GM23248 (cell line): ENCODE data around the gene ABCE1. TPM values are rescaled to one million over a fixed set of nuclear protein-coding genes. Genes with fewer than 3 reads are reported as not detected.
A peak's percentile ranks its signal among the peaks of the same experiment; 100 is the strongest.

Experiments used
- DNase-seq: peaks from one replicate; pipeline ENCODE4 v3.0.0-alpha.2; 2015
- H2AFZ ChIP-seq: fragments of 200-600 bp; sonication (generic); 2 replicates; pipeline ENCODE4 v1.6.1; 2016; ENCODE audit warnings: antibody characterized with exemption
- H3F3A ChIP-seq: fragments of 200-600 bp; sonication (generic); 2 replicates; pipeline ENCODE4 v1.6.1; 2016; ENCODE audit warnings: mild to moderate bottlenecking, antibody characterized with exemption, mixed run types; ENCODE audit not compliant: insufficient read depth
- H3K27ac ChIP-seq: fragments of 200-600 bp; sonication (generic); 2 replicates; pipeline ENCODE4 v1.5.1; 2016; ENCODE audit warnings: mild to moderate bottlenecking
- H3K27me3 ChIP-seq: fragments of 200-600 bp; sonication (generic); replicated peaks from 2 replicates; pipeline ENCODE4 v1.6.1; 2016; ENCODE audit warnings: mild to moderate bottlenecking; ENCODE audit not compliant: insufficient read depth
- H3K36me3 ChIP-seq: fragments of 200-600 bp; sonication (generic); 2 replicates; pipeline ENCODE4 v1.6.1; 2016; ENCODE audit warnings: low read depth, mild to moderate bottlenecking
- H3K4me1 ChIP-seq: fragments of 200-600 bp; sonication (generic); 2 replicates; pipeline ENCODE4 v1.6.1; 2016; ENCODE audit warnings: mild to moderate bottlenecking; ENCODE audit not compliant: insufficient read depth
- H3K4me2 ChIP-seq: fragments of 200-600 bp; sonication (generic); one replicate; pipeline ENCODE4 v1.6.1; 2016; ENCODE audit warnings: mild to moderate bottlenecking; ENCODE audit not compliant: unreplicated experiment
- H3K4me3 ChIP-seq: fragments of 200-600 bp; sonication (generic); 2 replicates; pipeline ENCODE4 v1.5.1; 2016; ENCODE audit warnings: mild to moderate bottlenecking
- H3K79me2 ChIP-seq: fragments of 200-600 bp; sonication (generic); 2 replicates; pipeline ENCODE4 v1.6.1; 2016; ENCODE audit warnings: mild to moderate bottlenecking; ENCODE audit not compliant: insufficient read depth
- H3K9ac ChIP-seq: fragments of 200-600 bp; sonication (generic); 2 replicates; pipeline ENCODE4 v1.6.1; 2016; ENCODE audit warnings: mild to moderate bottlenecking
- H3K9me2 ChIP-seq: fragments of 200-600 bp; sonication (generic); 2 replicates; pipeline ENCODE4 v1.6.1; 2016; ENCODE audit warnings: mixed run types, mild to moderate bottlenecking, moderate library complexity; ENCODE audit not compliant: insufficient read depth
- H3K9me3 ChIP-seq: fragments of 200-600 bp; sonication (generic); one replicate; pipeline ENCODE4 v1.6.1; 2017; ENCODE audit warnings: low read depth
- H4K20me1 ChIP-seq: fragments of 200-600 bp; sonication (generic); 2 replicates; pipeline ENCODE4 v1.6.0; 2016; ENCODE audit not compliant: insufficient read depth
- EZH2 ChIP-seq: fragments of 200-600 bp; sonication (generic); IDR thresholded peaks from 2 replicates; pipeline ENCODE4 v1.6.1; 2018; ENCODE audit warnings: antibody characterized with exemption, mild to moderate bottlenecking; ENCODE audit not compliant: insufficient read depth, poor library complexity, severe bottlenecking
- EZH2phosphoT487 ChIP-seq: fragments of 200-600 bp; sonication (generic); IDR thresholded peaks from 2 replicates; pipeline ENCODE4 v1.6.1; 2018; ENCODE audit warnings: antibody characterized with exemption, moderate library complexity, mild to moderate bottlenecking, low read depth; ENCODE audit not compliant: insufficient read depth
- WGBS, 2 experiments: methylation state at CpG; one replicate each; pipeline ENCODE4 v1.1.6; 2015 to 2017; ENCODE audit warnings: low lambda C conversion rate in 2 of 2, low coverage in 1 of 2; ENCODE audit errors: missing lambda C conversion rate in 2 of 2; 5-methylcytosine and 5-hydroxymethylcytosine counted together
- in situ Hi-C: fragments of 300-500 bp; cut with MboI; formaldehyde crosslinking; loops from 2 replicates; pipeline ENCODE4 v1.15.0; 2020
- polyA plus RNA-seq: library from polyadenylated mRNA; unstranded; fragments of >200 nt; fragmentation: Nextera tagmentation; extraction: Ambion mirVana; gene quantifications from 2 replicates; pipeline ENCODE4 v1.2.1, GENCODE V29; 2016
- total RNA-seq: library from RNA; depleted of rRNA; stranded (reverse); fragments of >200 nt; shearing (Covaris generic); gene quantifications from 2 replicates; pipeline ENCODE4 v1.2.3, GENCODE V29; 2014

ABCE1 gene
- total and polyA plus RNA-seq, 2 experiments from 2014 or later: 65.5 to 130 TPM

GRCh38 chr4:145081756-145082155 is 16.4 kb upstream of the ABCE1 start:
- in situ Hi-C loops: no loop called here
- TF ChIP-seq EZH2 (no peak), EZH2phosphoT487 (no peak)
- H3K36me3 ChIP-seq: no peaks in the 10 kb centered on the region
- H3K27ac ChIP-seq: no peak overlapping the region
- peaks cover 46% of the 10 kb centered on the region for H3K79me2 ChIP-seq
- no peak overlapping the region for H3K4me3 ChIP-seq
- no peak overlapping the region for H3K9ac ChIP-seq
- no peak overlapping the region for H2AFZ ChIP-seq
- peaks cover 4% of the 10 kb centered on the region; the same call in 1 of the 2 replicates for H3K4me1 ChIP-seq
- no peaks in the 10 kb centered on the region for H3F3A ChIP-seq
- WGBS, 2 experiments: 94% methylated on average over 1 of the region's 1 CpG
- no peaks in the 10 kb centered on the region for H4K20me1 ChIP-seq
- DNase-seq: no peak
- no peak overlapping the region for H3K4me2 ChIP-seq
- H3K27me3 ChIP-seq: no peaks in the 10 kb centered on the region
- H3K9me3 ChIP-seq: no peaks in the 10 kb centered on the region
- no peaks in the 10 kb centered on the region for H3K9me2 ChIP-seq

GRCh38 chr4:145083891-145084605 is 14.1 kb upstream of the ABCE1 start:
- Histone ChIP-seq H3K9ac (no peak overlapping the region), H3K9me2 (no peaks in the 10 kb centered on the region), H3K79me2 (peaks cover 48% of the 10 kb centered on the region), H3K4me2 (no peak overlapping the region), H3K27ac (no peak overlapping the region), H4K20me1 (no peaks in the 10 kb centered on the region), H3K4me3 (no peak overlapping the region), H3F3A (no peaks in the 10 kb centered on the region), H3K27me3 (no peaks in the 10 kb centered on the region), H3K9me3 (no peaks in the 10 kb centered on the region), H3K4me1 (peaks cover 4% of the 10 kb centered on the region; the same call in 1 of the 2 replicates), H3K36me3 (no peaks in the 10 kb centered on the region), H2AFZ (no peak overlapping the region)
- DNase-seq: peak; percentile 6
- TF ChIP-seq EZH2phosphoT487 (no peak), EZH2 (no peak)
- WGBS, 2 experiments: 90 to 91% methylated on average over 1 of the region's 1 CpG
- in situ Hi-C loops: no loop called here

- H3K36me3 ChIP-seq: peaks cover 29% of the 10 kb centered on the region
- H3K4me1 ChIP-seq: no peaks in the 10 kb centered on the region
- WGBS, 2 experiments: 100% methylated on average over 1 of the region's 1 CpG
- H4K20me1 ChIP-seq: no peaks in the 10 kb centered on the region
- no peaks in the 10 kb centered on the region for H3K9me2 ChIP-seq
- no peaks in the 10 kb centered on the region for H3K27me3 ChIP-seq
- no peaks in the 10 kb centered on the region for H3K9me3 ChIP-seq
- TF ChIP-seq EZH2phosphoT487 (no peak), EZH2 (no peak)
- no peaks in the 10 kb centered on the region for H3F3A ChIP-seq
- H3K4me2 ChIP-seq: no peak overlapping the region
- no peak overlapping the region for H2AFZ ChIP-seq
- H3K27ac ChIP-seq: no peak overlapping the region
- H3K79me2 ChIP-seq: peaks cover 86% of the 10 kb centered on the region
- in situ Hi-C loops: no loop called here
- H3K4me3 ChIP-seq: no peak overlapping the region
- no peak overlapping the region for H3K9ac ChIP-seq
- DNase-seq: no peak
Observed at GRCh38 chr4:145090380-145090779, 7.7 kb upstream of the ABCE1 start.

- in situ Hi-C loops: no loop called here
- Histone ChIP-seq H3K9me2 (no peaks in the 10 kb centered on the region), H3F3A (peaks cover 12% of the 10 kb centered on the region), H2AFZ (no peak overlapping the region), H4K20me1 (no peaks in the 10 kb centered on the region), H3K9ac (no peak overlapping the region), H3K36me3 (peaks cover 29% of the 10 kb centered on the region), H3K4me3 (no peak overlapping the region), H3K79me2 (peaks cover 82% of the 10 kb centered on the region), H3K4me1 (peaks cover 10% of the 10 kb centered on the region), H3K27me3 (no peaks in the 10 kb centered on the region), H3K9me3 (no peaks in the 10 kb centered on the region), H3K27ac (no peak overlapping the region), H3K4me2 (no peak overlapping the region)
- WGBS, 2 experiments: 98% methylated on average over 2 of the region's 2 CpGs
- TF ChIP-seq EZH2phosphoT487 (no peak), EZH2 (no peak)
- DNase-seq: peak; percentile 9
Observed at GRCh38 chr4:145093638-145094037, 4.5 kb upstream of the ABCE1 start.
